Liver (tissue), 3 donors: ENCODE measurements around the gene DPF3.

Source experiments
- EGR1 ChIP-seq, 2 donors: IDR thresholded peaks; 2 replicates each; pipeline ENCODE4 v1.6.1; 2016 to 2018; ENCODE audit warnings: antibody characterized with exemption in 2 of 2, low read depth in 2 of 2
- FOXA1 ChIP-seq: IDR thresholded peaks from 2 replicates; pipeline ENCODE4 v1.6.1; 2016; ENCODE audit warnings: antibody characterized with exemption
- GABPA ChIP-seq, 2 donors: IDR thresholded peaks in 1 of 2; conservative IDR thresholded peaks in 1 of 2; 2 replicates each; pipeline ENCODE4 v1.6.1; 2016; ENCODE audit warnings: antibody characterized with exemption in 2 of 2, mild to moderate bottlenecking in 1 of 2, moderate library complexity in 1 of 2
- HNF4G ChIP-seq: IDR thresholded peaks from 2 replicates; pipeline ENCODE4 v1.6.1; 2016; ENCODE audit warnings: antibody characterized with exemption
- JUND ChIP-seq, 2 donors: IDR thresholded peaks; 2 replicates each; pipeline ENCODE4 v1.6.1; 2016; ENCODE audit warnings: antibody characterized with exemption in 2 of 2
- NR2F2 ChIP-seq: IDR thresholded peaks from 2 replicates; pipeline ENCODE4 v1.6.1; 2016; ENCODE audit warnings: antibody characterized with exemption
- REST ChIP-seq: IDR thresholded peaks from 2 replicates; pipeline ENCODE4 v1.6.1; 2016; ENCODE audit warnings: antibody characterized with exemption, mild to moderate bottlenecking
- RXRA ChIP-seq, 2 donors: IDR thresholded peaks; 2 replicates each; pipeline ENCODE4 v1.6.1; 2017 to 2018; ENCODE audit warnings: antibody characterized with exemption in 2 of 2, mild to moderate bottlenecking in 1 of 2
- TAF1 ChIP-seq: conservative IDR thresholded peaks from 2 replicates; pipeline ENCODE4 v1.6.1; 2016; ENCODE audit warnings: antibody characterized with exemption, mild to moderate bottlenecking
- YY1 ChIP-seq: IDR thresholded peaks from 2 replicates; pipeline ENCODE4 v1.6.1; 2016; ENCODE audit warnings: antibody characterized with exemption, mild to moderate bottlenecking
- TF ChIP-seq, protein P1 (sequence below): fragments of 150-350 bp; IDR thresholded peaks from 2 replicates; pipeline ENCODE4 v1.5.1; 2017; ENCODE audit warnings: improper control_type of control experiment, low read depth, low read length; ENCODE audit not compliant: missing input control
- TF ChIP-seq, protein P2 (sequence below): IDR thresholded peaks from 2 replicates; pipeline ENCODE4 v1.6.1; 2016; ENCODE audit warnings: antibody characterized with exemption
- TF ChIP-seq, protein P3 (sequence below): IDR thresholded peaks from 2 replicates; pipeline ENCODE4 v1.6.1; 2016; ENCODE audit warnings: antibody characterized with exemption
- donor health status: healthy.
- donor health status: healthy.

GRCh38 chr14:72644758-72645489, 249.0 kb downstream of the DPF3 start:
- TF ChIP-seq, protein P1, sequence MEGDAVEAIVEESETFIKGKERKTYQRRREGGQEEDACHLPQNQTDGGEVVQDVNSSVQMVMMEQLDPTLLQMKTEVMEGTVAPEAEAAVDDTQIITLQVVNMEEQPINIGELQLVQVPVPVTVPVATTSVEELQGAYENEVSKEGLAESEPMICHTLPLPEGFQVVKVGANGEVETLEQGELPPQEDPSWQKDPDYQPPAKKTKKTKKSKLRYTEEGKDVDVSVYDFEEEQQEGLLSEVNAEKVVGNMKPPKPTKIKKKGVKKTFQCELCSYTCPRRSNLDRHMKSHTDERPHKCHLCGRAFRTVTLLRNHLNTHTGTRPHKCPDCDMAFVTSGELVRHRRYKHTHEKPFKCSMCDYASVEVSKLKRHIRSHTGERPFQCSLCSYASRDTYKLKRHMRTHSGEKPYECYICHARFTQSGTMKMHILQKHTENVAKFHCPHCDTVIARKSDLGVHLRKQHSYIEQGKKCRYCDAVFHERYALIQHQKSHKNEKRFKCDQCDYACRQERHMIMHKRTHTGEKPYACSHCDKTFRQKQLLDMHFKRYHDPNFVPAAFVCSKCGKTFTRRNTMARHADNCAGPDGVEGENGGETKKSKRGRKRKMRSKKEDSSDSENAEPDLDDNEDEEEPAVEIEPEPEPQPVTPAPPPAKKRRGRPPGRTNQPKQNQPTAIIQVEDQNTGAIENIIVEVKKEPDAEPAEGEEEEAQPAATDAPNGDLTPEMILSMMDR, result no peak
- TF ChIP-seq GABPA (IDR thresholded peaks at IDR 0.05 in 1 of 2, conservative IDR thresholded peaks at IDR 0.05 in 1 of 2), result no peak
- TF ChIP-seq, protein P2, sequence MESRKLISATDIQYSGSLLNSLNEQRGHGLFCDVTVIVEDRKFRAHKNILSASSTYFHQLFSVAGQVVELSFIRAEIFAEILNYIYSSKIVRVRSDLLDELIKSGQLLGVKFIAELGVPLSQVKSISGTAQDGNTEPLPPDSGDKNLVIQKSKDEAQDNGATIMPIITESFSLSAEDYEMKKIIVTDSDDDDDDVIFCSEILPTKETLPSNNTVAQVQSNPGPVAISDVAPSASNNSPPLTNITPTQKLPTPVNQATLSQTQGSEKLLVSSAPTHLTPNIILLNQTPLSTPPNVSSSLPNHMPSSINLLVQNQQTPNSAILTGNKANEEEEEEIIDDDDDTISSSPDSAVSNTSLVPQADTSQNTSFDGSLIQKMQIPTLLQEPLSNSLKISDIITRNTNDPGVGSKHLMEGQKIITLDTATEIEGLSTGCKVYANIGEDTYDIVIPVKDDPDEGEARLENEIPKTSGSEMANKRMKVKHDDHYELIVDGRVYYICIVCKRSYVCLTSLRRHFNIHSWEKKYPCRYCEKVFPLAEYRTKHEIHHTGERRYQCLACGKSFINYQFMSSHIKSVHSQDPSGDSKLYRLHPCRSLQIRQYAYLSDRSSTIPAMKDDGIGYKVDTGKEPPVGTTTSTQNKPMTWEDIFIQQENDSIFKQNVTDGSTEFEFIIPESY, result no peak
- no peak for TF ChIP-seq RXRA (IDR thresholded peaks at IDR 0.05)
- TF ChIP-seq NR2F2, result no peak
- no peak for TF ChIP-seq REST
- TF ChIP-seq HNF4G, result no peak
- TF ChIP-seq FOXA1, result no peak
- TF ChIP-seq, protein P3, sequence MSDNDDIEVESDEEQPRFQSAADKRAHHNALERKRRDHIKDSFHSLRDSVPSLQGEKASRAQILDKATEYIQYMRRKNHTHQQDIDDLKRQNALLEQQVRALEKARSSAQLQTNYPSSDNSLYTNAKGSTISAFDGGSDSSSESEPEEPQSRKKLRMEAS, result no peak
- no peak for TF ChIP-seq EGR1 (IDR thresholded peaks at IDR 0.05; ENCODE audit: low read depth in 2 of 2)
- no peak for TF ChIP-seq TAF1
- TF ChIP-seq YY1, result no peak
- TF ChIP-seq JUND (IDR thresholded peaks at IDR 0.05), result no peak
